Epithelial cell of prostate (primary cell): ENCODE data around the gene MUC6.
"Not testable (repeated sequence)": the region's sequence is repeated elsewhere in the genome, so short reads cannot be mapped to it uniquely, and the experiment has no call there.

ENCODE experiments used
- DNase-seq: peaks from one replicate; pipeline ENCODE4 v3.0.0-alpha.2; 2011; ENCODE audit warnings: low read depth, low spot score
- H3K27ac ChIP-seq: fragments of 450-650 bp; 2 replicates; pipeline ENCODE4 v1.5.1; 2017; ENCODE audit warnings: mild to moderate bottlenecking

The MUC6 gene

GRCh38 chr11:975827-976226 is 60.7 kb downstream of the MUC6 start:
- DNase-seq, result no peak
- no peak overlapping the region for H3K27ac ChIP-seq

GRCh38 chr11:975376-975775 is 61.1 kb downstream of the MUC6 start:
- DNase-seq, H3K27ac ChIP-seq: not testable (repeated sequence)

GRCh38 chr11:973237-973636 is 63.3 kb downstream of the MUC6 start:
- H3K27ac ChIP-seq, result no peak overlapping the region
- no peak for DNase-seq

- H3K27ac ChIP-seq, result no peak overlapping the region
Measured at GRCh38 chr11:972523-973211, 63.9 kb downstream of the MUC6 start.

GRCh38 chr11:971731-972365 is 64.7 kb downstream of the MUC6 start:
- H3K27ac ChIP-seq, result no peak overlapping the region
- DNase-seq, result no peak

More at GRCh38 chr11:972523-973211, 63.9 kb downstream of the MUC6 start:
- no peak for DNase-seq

- no peak for DNase-seq
- H3K27ac ChIP-seq, result no peak overlapping the region
Measured at GRCh38 chr11:971092-971690, 65.3 kb downstream of the MUC6 start.

- no peak overlapping the region for H3K27ac ChIP-seq
- no peak for DNase-seq
Measured at GRCh38 chr11:970319-970871, 66.1 kb downstream of the MUC6 start.

GRCh38 chr11:969651-970205 is 66.8 kb downstream of the MUC6 start:
- no peak overlapping the region for H3K27ac ChIP-seq
- DNase-seq, result no peak

- H3K27ac ChIP-seq, result no peak overlapping the region
- no peak for DNase-seq
Measured at GRCh38 chr11:968822-969221, 67.7 kb downstream of the MUC6 start.

GRCh38 chr11:967995-968751 is 68.3 kb downstream of the MUC6 start:
- H3K27ac ChIP-seq, result no peak overlapping the region
- DNase-seq, result no peak

- no peak for DNase-seq
- no peak overlapping the region for H3K27ac ChIP-seq
Measured at GRCh38 chr11:965206-965775, 71.2 kb downstream of the MUC6 start.

GRCh38 chr11:963852-964251 is 72.7 kb downstream of the MUC6 start:
- no peak overlapping the region for H3K27ac ChIP-seq
- DNase-seq, result no peak
